GM06990 (cell line): ENCODE results near the gene POLN.

ENCODE experiments used
- DNase-seq: peaks from one replicate; pipeline ENCODE4 v3.0.0-alpha.2; 2011; ENCODE audit not compliant: insufficient read length; ENCODE audit errors: extremely low read depth
- H3K27me3 ChIP-seq: replicated peaks from 2 replicates; pipeline ENCODE4 v1.6.0; 2011; ENCODE audit warnings: low read length; ENCODE audit not compliant: control insufficient read depth, insufficient read depth
- H3K36me3 ChIP-seq: 2 replicates; pipeline ENCODE4 v1.5.1; 2011; ENCODE audit warnings: low read length; ENCODE audit not compliant: control insufficient read depth, insufficient read depth
- H3K4me3 ChIP-seq: replicated peaks from 2 replicates; pipeline ENCODE4 v1.5.1; 2011; ENCODE audit warnings: low read depth, mild to moderate bottlenecking, control low read depth, low read length
- TF ChIP-seq, protein P1 (sequence below): IDR thresholded peaks from 2 replicates; pipeline ENCODE4 v1.5.1; 2011; ENCODE audit warnings: low read length, control low read depth, mild to moderate bottlenecking, inconsistent platforms; ENCODE audit not compliant: insufficient read depth, poor library complexity, severe bottlenecking

The POLN gene

DNA sequence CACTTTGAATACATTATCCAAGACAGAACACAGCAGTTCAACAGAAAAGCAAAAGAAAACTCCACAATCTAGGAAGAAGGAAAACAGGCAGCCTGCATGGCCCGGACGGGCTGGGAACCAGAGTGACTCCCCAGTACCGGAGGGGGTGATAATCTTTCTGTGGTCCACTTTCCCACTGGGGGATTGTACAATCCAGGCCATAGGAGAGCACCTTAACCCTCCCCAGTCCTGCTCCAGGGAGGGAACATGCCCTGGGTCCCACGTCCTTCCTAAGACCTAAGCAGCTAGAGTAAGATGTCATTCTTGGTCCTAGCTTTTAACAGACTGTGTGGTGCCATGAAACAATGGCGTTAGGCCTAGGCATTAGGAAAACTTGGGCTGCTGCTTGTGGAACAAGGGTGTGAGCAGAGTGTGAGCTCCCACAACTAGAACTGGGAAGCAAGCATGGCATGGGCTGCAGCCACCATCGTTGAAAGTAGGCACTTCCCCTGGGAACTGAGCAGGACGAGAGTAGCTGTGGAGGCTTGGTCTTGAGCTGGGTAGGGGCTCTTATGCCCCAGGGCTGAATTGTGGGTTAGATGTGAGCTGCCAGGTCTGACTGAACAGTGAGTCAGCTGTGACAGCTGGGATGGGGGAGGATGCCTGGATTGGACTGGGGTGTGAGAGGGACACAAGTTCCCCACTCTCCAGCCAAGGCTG is 140.4 kb downstream of the POLN start:
- TF ChIP-seq, protein P1, sequence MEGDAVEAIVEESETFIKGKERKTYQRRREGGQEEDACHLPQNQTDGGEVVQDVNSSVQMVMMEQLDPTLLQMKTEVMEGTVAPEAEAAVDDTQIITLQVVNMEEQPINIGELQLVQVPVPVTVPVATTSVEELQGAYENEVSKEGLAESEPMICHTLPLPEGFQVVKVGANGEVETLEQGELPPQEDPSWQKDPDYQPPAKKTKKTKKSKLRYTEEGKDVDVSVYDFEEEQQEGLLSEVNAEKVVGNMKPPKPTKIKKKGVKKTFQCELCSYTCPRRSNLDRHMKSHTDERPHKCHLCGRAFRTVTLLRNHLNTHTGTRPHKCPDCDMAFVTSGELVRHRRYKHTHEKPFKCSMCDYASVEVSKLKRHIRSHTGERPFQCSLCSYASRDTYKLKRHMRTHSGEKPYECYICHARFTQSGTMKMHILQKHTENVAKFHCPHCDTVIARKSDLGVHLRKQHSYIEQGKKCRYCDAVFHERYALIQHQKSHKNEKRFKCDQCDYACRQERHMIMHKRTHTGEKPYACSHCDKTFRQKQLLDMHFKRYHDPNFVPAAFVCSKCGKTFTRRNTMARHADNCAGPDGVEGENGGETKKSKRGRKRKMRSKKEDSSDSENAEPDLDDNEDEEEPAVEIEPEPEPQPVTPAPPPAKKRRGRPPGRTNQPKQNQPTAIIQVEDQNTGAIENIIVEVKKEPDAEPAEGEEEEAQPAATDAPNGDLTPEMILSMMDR = no peak
- H3K36me3 ChIP-seq = no peaks in the 10 kb centered on the region
- DNase-seq = no peak
- no peak overlapping the region for H3K4me3 ChIP-seq
- no peaks in the 10 kb centered on the region; the same call in 1 of the 2 replicates for H3K27me3 ChIP-seq

DNA sequence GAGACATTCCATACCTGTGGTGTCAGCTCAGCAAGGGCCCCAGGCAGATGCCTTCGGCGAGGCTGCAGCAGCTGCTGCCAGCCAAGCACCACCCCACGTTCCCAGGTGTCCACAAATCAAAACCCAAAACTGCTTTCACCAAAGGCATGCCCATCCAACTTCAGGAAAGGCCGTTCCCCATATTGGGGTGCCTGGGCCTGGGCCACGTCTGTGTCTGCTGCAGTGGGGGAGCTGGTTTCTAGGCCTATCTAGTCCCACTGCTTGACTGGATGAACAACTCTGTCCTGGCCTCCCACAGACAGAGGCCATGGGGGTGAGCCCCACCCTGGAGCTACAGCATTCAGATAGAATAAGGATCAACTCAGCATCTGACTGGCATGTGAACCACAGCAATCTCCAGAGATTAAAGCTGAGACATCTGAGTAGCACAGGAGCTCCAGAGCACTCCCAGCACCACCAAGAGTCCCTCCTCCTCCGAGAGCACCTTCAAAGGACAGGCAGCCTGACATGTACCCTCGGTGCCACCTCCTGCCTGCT is 145.8 kb downstream of the POLN start:
- TF ChIP-seq, protein P1 = no peak
- H3K4me3 ChIP-seq = no peak overlapping the region

DNA sequence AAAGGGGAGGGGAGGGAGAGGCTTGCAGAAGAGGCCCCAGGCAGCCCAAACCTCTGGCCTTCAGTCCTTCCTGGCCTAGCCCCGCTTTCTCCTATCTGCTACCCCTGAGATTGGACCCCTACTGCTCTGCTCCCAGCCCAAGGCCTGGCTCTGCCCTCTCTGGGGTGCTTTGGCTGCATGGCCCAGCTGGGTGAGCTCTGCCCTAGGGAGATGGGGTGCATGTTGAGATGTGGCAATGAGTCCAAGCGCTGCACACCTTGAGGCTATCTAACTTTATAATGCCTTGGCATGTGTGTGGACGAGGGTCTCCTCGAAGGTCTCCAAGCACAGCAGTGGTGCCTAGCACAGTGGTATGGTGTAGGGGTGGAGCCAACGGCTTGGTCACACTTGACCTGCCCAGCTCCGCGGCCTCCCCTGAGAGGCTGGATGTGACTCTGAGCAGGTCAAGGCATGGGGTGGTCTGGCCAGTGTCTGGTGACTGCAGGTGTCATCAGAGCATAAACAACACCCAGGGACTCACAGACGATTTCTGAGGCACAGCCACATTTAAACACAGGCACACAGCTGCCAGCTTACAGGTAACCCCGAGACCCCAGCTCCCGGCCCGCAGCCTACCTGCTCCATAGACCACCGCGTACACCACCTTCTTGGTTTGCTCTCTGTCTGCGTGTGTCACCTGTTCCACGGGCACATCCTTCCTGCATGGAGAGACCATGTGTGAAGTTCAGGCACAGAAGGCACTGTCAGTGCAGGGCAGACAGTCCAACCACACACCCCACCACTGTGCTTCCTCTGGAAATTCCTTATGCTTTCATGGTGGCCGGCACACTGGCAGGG is 146.5 kb downstream of the POLN start:
- H3K27me3 ChIP-seq = no peaks in the 10 kb centered on the region; the same call in 1 of the 2 replicates
- no peak for DNase-seq
- no peaks in the 10 kb centered on the region for H3K36me3 ChIP-seq
- TF ChIP-seq, protein P1 = no peak
- H3K4me3 ChIP-seq = no peak overlapping the region

More for the DNA sequence above, 145.8 kb downstream of the POLN start:
- no peaks in the 10 kb centered on the region; the same call in 1 of the 2 replicates for H3K27me3 ChIP-seq
- no peak for DNase-seq
- no peaks in the 10 kb centered on the region for H3K36me3 ChIP-seq

DNA sequence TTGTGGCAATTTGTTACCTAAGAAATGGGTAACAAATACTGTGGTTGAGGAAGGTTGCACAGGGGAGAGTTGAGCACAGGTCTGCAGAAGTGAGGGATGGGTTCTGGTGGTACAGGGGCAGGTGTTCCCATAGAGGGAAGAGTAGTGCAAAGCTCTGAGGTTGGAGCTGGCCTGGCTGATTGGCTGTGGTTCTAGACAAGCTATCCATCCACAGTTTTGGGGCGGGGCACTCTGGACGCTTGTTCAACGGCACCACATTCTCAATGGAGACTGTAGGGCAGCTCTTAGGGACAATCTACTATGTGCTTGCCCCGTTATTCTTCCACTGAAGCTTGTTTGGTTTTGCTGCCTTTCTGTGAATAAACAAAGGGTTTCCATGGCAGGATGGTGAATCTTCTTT is 147.4 kb downstream of the POLN start:
- DNase-seq = no peak
- Histone ChIP-seq H3K36me3 (no peaks in the 10 kb centered on the region), H3K27me3 (no peaks in the 10 kb centered on the region; the same call in 1 of the 2 replicates), H3K4me3 (no peak overlapping the region)
- TF ChIP-seq, protein P1 = no peak

DNA sequence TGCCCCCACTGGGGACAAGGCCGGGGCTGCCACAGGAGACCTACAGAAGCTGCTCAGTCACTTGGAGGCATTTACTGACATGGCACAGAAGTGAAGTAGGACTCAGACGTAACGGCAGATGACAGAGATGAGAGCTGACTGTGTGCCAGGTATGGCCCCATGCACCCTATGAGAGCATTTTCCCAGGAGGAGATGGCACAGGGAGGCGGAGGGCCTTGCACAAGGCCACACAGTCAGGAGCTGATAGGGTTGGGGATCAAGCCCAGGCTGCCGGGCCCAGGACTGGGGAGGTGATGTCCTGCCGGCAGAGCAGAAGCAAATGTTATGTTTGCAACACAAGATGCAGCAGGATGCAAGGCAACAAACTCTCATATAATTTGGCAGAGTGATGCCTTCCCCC is 148.7 kb downstream of the POLN start:
- Histone ChIP-seq H3K36me3 (no peaks in the 10 kb centered on the region), H3K4me3 (no peak overlapping the region), H3K27me3 (no peaks in the 10 kb centered on the region; the same call in 1 of the 2 replicates)
- no peak for DNase-seq
- TF ChIP-seq, protein P1 = no peak
